Endothelial cell of umbilical vein (primary cell): ENCODE measurements around the gene ZDHHC14.

Experiments
- CTCF ChIP-seq, 2 donors: IDR thresholded peaks; 1 replicate in 1 of 2; 2 replicates in 1 of 2; pipeline ENCODE4 v1.5.1; 2011; ENCODE audit warnings: low read length in 2 of 2, mild to moderate bottlenecking in 2 of 2, moderate library complexity in 2 of 2, control low read depth in 1 of 2, inconsistent platforms in 1 of 2, low read depth in 1 of 2; ENCODE audit not compliant: insufficient read depth in 1 of 2; ENCODE audit errors: extremely low read depth in 1 of 2
- EZH2 ChIP-seq: IDR thresholded peaks from 2 replicates; pipeline ENCODE4 v1.6.1; 2012; ENCODE audit warnings: borderline replicate concordance, low read depth, mild to moderate bottlenecking, moderate library complexity, low read length, inconsistent platforms; ENCODE audit not compliant: severe bottlenecking
- FOS ChIP-seq: IDR thresholded peaks from 2 replicates; pipeline ENCODE4 v1.6.1; 2011; ENCODE audit warnings: mild to moderate bottlenecking, low read length, moderate library complexity, borderline replicate concordance; ENCODE audit not compliant: insufficient read depth
- MAX ChIP-seq: IDR thresholded peaks from 2 replicates; pipeline ENCODE4 v1.6.1; 2011; ENCODE audit not compliant: insufficient read depth, insufficient read length
- MYC ChIP-seq: IDR thresholded peaks from one replicate; pipeline ENCODE4 v1.6.1; 2011; ENCODE audit warnings: mild to moderate bottlenecking, low read depth, low read length
- POLR2A ChIP-seq: IDR thresholded peaks from 2 replicates; pipeline ENCODE4 v1.6.1; 2012; ENCODE audit warnings: low read depth, mild to moderate bottlenecking, control low read depth, low read length
- POLR2AphosphoS5 ChIP-seq: IDR thresholded peaks from 2 replicates; pipeline ENCODE4 v1.6.1; 2012; ENCODE audit warnings: low read depth, mild to moderate bottlenecking, control low read depth, low read length, moderate library complexity; ENCODE audit not compliant: insufficient read depth

- no peak for TF ChIP-seq CTCF (IDR thresholded peaks at IDR 0.05; ENCODE audit: extremely low read depth in 1 of 2, insufficient read depth in 1 of 2, low read depth in 1 of 2, low read length in 2 of 2)
- no peak for TF ChIP-seq EZH2
- no peak for TF ChIP-seq POLR2A
- no peak for TF ChIP-seq MAX
- TF ChIP-seq POLR2AphosphoS5: no peak
- no peak for TF ChIP-seq FOS
- no peak for TF ChIP-seq MYC
These were observed 136.8 kb downstream of the ZDHHC14 start for GRCh38 chr6:157517601-157518359.
